HL-60/S4 (cell line): Measurements from ENCODE around the gene MAIP1.

Source experiments
- in situ Hi-C: fragments of 300-500 bp; cut with MboI; formaldehyde crosslinking; loops from 2 replicates; pipeline ENCODE4 v1.14.3; 2022; ENCODE audit warnings: low sequenced_read_pairs

The MAIP1 gene

GRCh38 chr2:199985625-199986207 lies 30.3 kb downstream of the MAIP1 start:
- in situ Hi-C loops: loop anchor here (25.0 kb wide), 1 partner anchor 702 kb away; no protein-coding TSS in a partner anchor

GRCh38 chr2:199987586-199987985 lies 32.2 kb downstream of the MAIP1 start:
- in situ Hi-C loops: loop anchor here (25.0 kb wide), 1 partner anchor 700 kb away; no protein-coding TSS in a partner anchor

GRCh38 chr2:199988151-199988550 lies 32.8 kb downstream of the MAIP1 start:
- in situ Hi-C loops: loop anchor here (25.0 kb wide), 1 partner anchor 699 kb away; no protein-coding TSS in a partner anchor

- in situ Hi-C loops: loop anchor here (25.0 kb wide), 1 partner anchor 697 kb away; no protein-coding TSS in a partner anchor
Observed at GRCh38 chr2:199989822-199990221, 34.4 kb downstream of the MAIP1 start.

GRCh38 chr2:199991691-199992090 lies 36.3 kb downstream of the MAIP1 start:
- in situ Hi-C loops: loop anchor here (25.0 kb wide), 1 partner anchor 696 kb away; no protein-coding TSS in a partner anchor

GRCh38 chr2:199992296-199992695 lies 36.9 kb downstream of the MAIP1 start:
- in situ Hi-C loops: loop anchor here (25.0 kb wide), 1 partner anchor 695 kb away; no protein-coding TSS in a partner anchor

- in situ Hi-C loops: loop anchor here (25.0 kb wide), 1 partner anchor 693 kb away; no protein-coding TSS in a partner anchor
Observed at GRCh38 chr2:199994371-199994770, 39.0 kb downstream of the MAIP1 start.

- in situ Hi-C loops: loop anchor here (25.0 kb wide), 1 partner anchor 692 kb away; no protein-coding TSS in a partner anchor
Observed at GRCh38 chr2:199994896-199995295, 39.5 kb downstream of the MAIP1 start.

- in situ Hi-C loops: loop anchor here (25.0 kb wide), 1 partner anchor 690 kb away; no protein-coding TSS in a partner anchor
Observed at GRCh38 chr2:199997296-199997695, 41.9 kb downstream of the MAIP1 start.

GRCh38 chr2:199999166-199999565 lies 43.8 kb downstream of the MAIP1 start:
- in situ Hi-C loops: loop anchor here (25.0 kb wide), 1 partner anchor 688 kb away; no protein-coding TSS in a partner anchor

GRCh38 chr2:200000444-200001163 lies 45.2 kb downstream of the MAIP1 start:
- in situ Hi-C loops: no loop called here

- in situ Hi-C loops: no loop called here
Observed at GRCh38 chr2:200003444-200003843, 48.1 kb downstream of the MAIP1 start.

GRCh38 chr2:200005675-200006074 lies 50.3 kb downstream of the MAIP1 start:
- in situ Hi-C loops: no loop called here

GRCh38 chr2:200007306-200007705 lies 51.9 kb downstream of the MAIP1 start:
- in situ Hi-C loops: no loop called here

- in situ Hi-C loops: no loop called here
Observed at GRCh38 chr2:200012401-200012800, 57.0 kb downstream of the MAIP1 start.
